ENCODE results near the gene GABRB3. TPM values are rescaled to one million over a fixed set of nuclear protein-coding genes. Genes with fewer than 3 reads are reported as not detected.

GABRB3 gene
- total RNA-seq (2022; extraction: Qiagen RNA extraction) = 59.6 to 83.1 TPM (median 72.9 TPM) in 5 replicates

DNA sequence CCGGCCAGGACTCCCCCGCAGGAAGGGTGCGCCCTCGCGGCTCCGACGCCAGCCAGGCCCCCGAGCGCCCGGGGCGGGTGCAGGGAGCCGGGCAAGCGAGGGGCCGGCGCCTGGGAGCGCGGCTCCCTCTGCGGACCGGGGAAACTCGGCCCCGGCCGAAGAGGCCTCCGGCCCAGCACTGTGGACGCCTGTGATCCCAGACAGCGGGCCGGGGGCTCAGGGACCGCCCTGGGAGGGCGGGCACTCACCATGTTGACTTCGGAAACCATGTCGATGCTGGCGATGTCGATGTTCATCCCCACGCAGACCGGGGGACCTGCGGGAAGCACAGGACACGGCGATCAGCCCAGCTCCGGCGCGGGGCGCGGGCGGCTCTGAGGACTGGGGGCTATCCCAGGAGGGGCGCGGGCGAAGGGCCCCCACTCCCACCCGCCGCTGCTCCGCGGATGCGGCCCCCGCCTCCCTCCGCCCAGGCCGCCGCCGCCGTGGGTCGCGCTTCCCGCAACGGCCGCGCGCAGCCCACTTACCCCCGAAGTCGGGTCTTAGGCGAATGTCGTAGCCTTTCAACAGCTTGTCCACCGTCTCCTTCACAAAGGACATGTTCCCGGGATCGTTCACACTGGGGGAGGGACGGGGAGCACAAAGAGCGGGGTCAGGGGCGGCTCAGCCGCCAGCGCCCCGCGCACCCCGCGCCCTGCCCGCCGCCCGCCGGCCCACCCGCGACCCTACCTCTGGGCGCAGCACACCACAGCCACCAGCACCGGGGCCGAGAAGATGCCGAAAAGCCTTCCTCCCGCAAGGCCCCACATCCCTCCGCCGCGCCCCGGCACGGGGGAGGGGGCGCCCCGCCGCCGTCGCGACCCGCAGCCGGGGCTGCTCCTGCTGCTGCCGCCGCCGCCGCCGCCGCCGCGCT, at the start of gene GABRB3:
TSS of gene GABRB3 (minus strand) at position 913 of the 913 bp plus-strand sequence.

Other genes with a start within 250 kb of the GABRB3 start
- gene GABRA5, start 94.0 kb upstream of the GABRB3 start, total RNA-seq (2022; extraction: Qiagen RNA extraction) = 80.9 to 122 TPM (median 102 TPM) in 5 replicates
- gene GABRG3, start 198.1 kb upstream of the GABRB3 start, total RNA-seq (2022; extraction: Qiagen RNA extraction) = 0.22 to 0.87 TPM (median 0.45 TPM) in 4 of 5 replicates, not detected in the other